Neural progenitor cell (in vitro differentiated cells): ENCODE measurements around the gene USP48.

ENCODE experiments used
- CTCF ChIP-seq: fragments of 200-600 bp; sonication (generic); IDR thresholded peaks from 2 replicates; pipeline ENCODE4 v1.5.1; 2017; ENCODE audit warnings: antibody characterized with exemption, mild to moderate bottlenecking
- EZH2 ChIP-seq: fragments of 200-600 bp; sonication (generic); IDR thresholded peaks from 2 replicates; pipeline ENCODE4 v1.6.1; 2017; ENCODE audit warnings: antibody characterized with exemption, mild to moderate bottlenecking, moderate library complexity

- TF ChIP-seq CTCF (no peak), EZH2 (no peak)
Observed at GRCh38 chr1:21741206-21741605, 41.7 kb downstream of the USP48 start.
